HUES6 (cell line): ENCODE data around the gene PAN3.
"Not testable (repeated sequence)": the region's sequence is repeated elsewhere in the genome, so short reads cannot be mapped to it uniquely, and the experiment has no call there.

Experiments used
- H3K27ac ChIP-seq: 2 replicates; pipeline ENCODE4 v1.7.0; 2013; ENCODE audit warnings: low read depth, mild to moderate bottlenecking, low read length, inconsistent platforms
- H3K27me3 ChIP-seq: 2 replicates; pipeline ENCODE4 v1.6.1; 2013; ENCODE audit warnings: low read length; ENCODE audit not compliant: control insufficient read depth, insufficient read depth
- H3K36me3 ChIP-seq: 2 replicates; pipeline ENCODE4 v1.6.1; 2013; ENCODE audit warnings: low read length; ENCODE audit not compliant: control insufficient read depth, insufficient read depth
- H3K4me1 ChIP-seq: 2 replicates; pipeline ENCODE4 v1.6.1; 2013; ENCODE audit warnings: low read length; ENCODE audit not compliant: control insufficient read depth, insufficient read depth
- H3K4me3 ChIP-seq: 2 replicates; pipeline ENCODE4 v1.5.1; 2013; ENCODE audit warnings: low read depth, low read length
- H3K9ac ChIP-seq: one replicate; pipeline ENCODE4 v1.6.1; 2013; ENCODE audit warnings: mild to moderate bottlenecking, low read length
- H3K9me3 ChIP-seq: 2 replicates; pipeline ENCODE4 v1.6.1; 2013; ENCODE audit warnings: low read depth, low read length; ENCODE audit not compliant: control insufficient read depth, insufficient read depth

The PAN3 gene

GRCh38 chr13:28137596-28137995, 749 bp upstream of the PAN3 start:
- no peaks in the 10 kb centered on the region for H3K36me3 ChIP-seq
- peak overlapping the region; percentile 96 for H3K27ac ChIP-seq
- H3K4me3 ChIP-seq, result peak overlapping the region; percentile 96
- H3K4me1 ChIP-seq, result peaks cover 13% of the 10 kb centered on the region
- H3K9me3 ChIP-seq, result no peaks in the 10 kb centered on the region
- H3K9ac ChIP-seq, result peak overlapping the region; percentile 81
- no peaks in the 10 kb centered on the region for H3K27me3 ChIP-seq

- no peaks in the 10 kb centered on the region for H3K36me3 ChIP-seq
- H3K9ac ChIP-seq, result peak overlapping the region; percentile 91
- no peaks in the 10 kb centered on the region for H3K27me3 ChIP-seq
- peak overlapping the region; percentile 96 for H3K27ac ChIP-seq
- no peaks in the 10 kb centered on the region for H3K9me3 ChIP-seq
- peak overlapping the region; percentile 96 for H3K4me3 ChIP-seq
- H3K4me1 ChIP-seq, result peaks cover 20% of the 10 kb centered on the region
Observed at GRCh38 chr13:28138756-28139470, 568 bp downstream of the PAN3 start.

DNA sequence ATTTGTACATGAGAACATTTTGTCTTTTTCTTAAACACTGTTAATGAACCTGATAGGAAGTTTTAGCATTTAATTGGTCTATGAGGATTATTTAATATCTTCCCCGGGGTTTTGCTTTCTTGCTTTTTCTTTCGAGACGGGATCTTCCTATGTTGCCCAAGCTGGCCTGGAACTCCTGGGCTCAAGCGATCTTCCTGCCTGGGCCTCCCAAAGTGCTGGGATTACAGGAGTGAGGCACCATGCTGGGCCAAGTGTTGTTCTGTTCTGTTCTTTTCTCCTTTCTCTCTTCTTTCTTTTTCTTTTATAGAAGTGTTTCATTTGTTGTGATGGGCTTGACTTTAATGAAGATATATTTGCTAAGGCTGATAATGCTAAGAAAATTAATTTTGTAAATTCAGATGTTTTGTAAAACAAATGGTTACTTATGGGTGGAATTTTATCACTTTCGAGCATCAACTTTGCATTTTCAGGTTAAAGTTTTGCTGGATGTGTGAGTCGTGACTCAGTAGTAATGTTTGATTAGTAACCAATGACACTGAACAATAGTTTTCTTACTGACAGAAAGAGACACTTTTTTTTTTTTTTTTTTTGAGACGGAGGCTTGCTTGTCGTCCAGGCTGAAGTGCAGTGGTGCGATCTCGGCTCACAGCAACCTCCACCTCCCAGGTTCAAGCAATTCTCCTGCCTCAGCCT, 2.2 kb downstream of the PAN3 start:
- peak overlapping the region; percentile 87 for H3K9ac ChIP-seq
- H3K4me1 ChIP-seq, result peaks cover 20% of the 10 kb centered on the region
- H3K27me3 ChIP-seq, result no peaks in the 10 kb centered on the region
- no peaks in the 10 kb centered on the region for H3K36me3 ChIP-seq
- H3K9me3 ChIP-seq, result no peaks in the 10 kb centered on the region
- peak overlapping the region; percentile 96 for H3K4me3 ChIP-seq
- H3K27ac ChIP-seq, result peak overlapping the region; percentile 64; the same call in 1 of the 2 replicates

GRCh38 chr13:28141542-28141941, 3.2 kb downstream of the PAN3 start:
- Histone ChIP-seq H3K27ac (peak overlapping the region; percentile 42; the same call in 1 of the 2 replicates), H3K9ac (peak overlapping the region; percentile 66), H3K4me3 (peak overlapping the region; percentile 96), H3K4me1 (peaks cover 20% of the 10 kb centered on the region)
- not testable (repeated sequence) for H3K27me3 ChIP-seq, H3K36me3 ChIP-seq, H3K9me3 ChIP-seq

DNA sequence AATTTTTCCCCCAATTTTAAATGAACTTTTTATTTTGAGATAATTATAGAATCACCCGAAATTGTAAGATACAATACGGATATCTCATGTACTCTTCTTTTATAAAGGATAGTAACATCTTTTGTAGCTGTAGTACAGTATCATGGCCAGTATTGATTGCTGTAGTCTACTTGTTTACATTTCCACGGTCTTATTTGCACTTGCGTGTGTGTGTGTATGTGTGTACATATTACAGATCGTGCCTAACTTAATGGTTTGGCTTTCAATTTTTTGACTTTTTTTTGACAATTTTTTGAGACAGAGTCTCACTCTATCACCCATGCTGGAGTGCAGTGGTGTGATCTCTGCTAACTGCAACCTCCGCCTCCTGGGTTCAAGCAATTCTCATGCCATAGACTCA, 6.7 kb downstream of the PAN3 start:
- Histone ChIP-seq H3K9me3 (no peaks in the 10 kb centered on the region), H3K36me3 (peaks cover 6% of the 10 kb centered on the region; the same call in 1 of the 2 replicates), H3K27ac (no peak overlapping the region), H3K4me3 (no peak overlapping the region), H3K4me1 (peaks cover 20% of the 10 kb centered on the region), H3K9ac (no peak overlapping the region), H3K27me3 (no peaks in the 10 kb centered on the region)

DNA sequence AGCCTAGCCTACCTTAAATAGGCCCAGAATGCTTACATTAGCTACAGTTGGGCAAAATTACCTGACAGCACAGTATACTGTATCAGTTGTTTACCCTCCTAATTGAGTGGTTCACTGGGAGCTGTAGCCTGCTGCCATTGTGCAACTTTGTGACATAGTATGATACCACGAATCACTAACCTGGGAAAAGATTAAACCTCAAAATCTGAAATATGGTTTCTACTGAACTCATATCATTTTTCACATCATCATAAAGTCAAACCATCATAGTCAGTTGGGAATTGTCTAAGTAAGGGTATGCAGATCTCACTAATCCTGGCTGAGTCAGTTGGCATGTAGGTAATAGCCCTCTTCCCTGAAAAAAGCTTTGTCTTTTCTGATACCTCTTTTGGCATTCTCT, 9.2 kb downstream of the PAN3 start:
- Histone ChIP-seq H3K4me1 (peaks cover 12% of the 10 kb centered on the region), H3K27me3 (no peaks in the 10 kb centered on the region), H3K9ac (no peak overlapping the region), H3K27ac (no peak overlapping the region), H3K36me3 (peaks cover 6% of the 10 kb centered on the region; the same call in 1 of the 2 replicates), H3K4me3 (no peak overlapping the region), H3K9me3 (no peaks in the 10 kb centered on the region)

DNA sequence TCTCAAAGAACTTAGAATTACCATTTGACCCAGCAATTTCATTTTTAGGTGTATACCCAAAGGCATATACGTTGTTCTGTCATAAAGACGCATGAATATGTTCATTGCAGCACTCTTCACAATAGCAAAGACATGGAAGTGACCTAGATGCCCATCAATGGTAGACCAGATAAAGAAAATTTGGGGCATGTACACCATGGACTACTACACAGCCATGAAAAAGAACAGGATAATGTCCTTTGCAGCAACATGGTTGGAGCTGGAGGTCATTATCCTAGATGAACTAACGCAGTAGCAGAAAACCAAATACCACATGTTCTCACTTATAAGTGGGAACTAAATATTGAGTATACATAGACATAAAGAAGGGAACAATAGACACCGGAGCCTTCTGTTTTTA, 20.7 kb downstream of the PAN3 start:
- Histone ChIP-seq H3K27ac (no peak overlapping the region), H3K9me3 (peaks cover 23% of the 10 kb centered on the region), H3K27me3 (no peaks in the 10 kb centered on the region), H3K4me1 (peaks cover 20% of the 10 kb centered on the region), H3K9ac (no peak overlapping the region), H3K36me3 (no peaks in the 10 kb centered on the region), H3K4me3 (no peak overlapping the region)

GRCh38 chr13:28161370-28161769, 23.0 kb downstream of the PAN3 start:
- no peaks in the 10 kb centered on the region for H3K36me3 ChIP-seq
- no peaks in the 10 kb centered on the region for H3K27me3 ChIP-seq
- H3K4me3 ChIP-seq, result peak overlapping the region; percentile 39; the same call in 1 of the 2 replicates
- peaks cover 25% of the 10 kb centered on the region for H3K4me1 ChIP-seq
- H3K27ac ChIP-seq, result peak overlapping the region; percentile 59
- H3K9me3 ChIP-seq, result peaks cover 19% of the 10 kb centered on the region
- peak overlapping the region; percentile 60 for H3K9ac ChIP-seq

DNA sequence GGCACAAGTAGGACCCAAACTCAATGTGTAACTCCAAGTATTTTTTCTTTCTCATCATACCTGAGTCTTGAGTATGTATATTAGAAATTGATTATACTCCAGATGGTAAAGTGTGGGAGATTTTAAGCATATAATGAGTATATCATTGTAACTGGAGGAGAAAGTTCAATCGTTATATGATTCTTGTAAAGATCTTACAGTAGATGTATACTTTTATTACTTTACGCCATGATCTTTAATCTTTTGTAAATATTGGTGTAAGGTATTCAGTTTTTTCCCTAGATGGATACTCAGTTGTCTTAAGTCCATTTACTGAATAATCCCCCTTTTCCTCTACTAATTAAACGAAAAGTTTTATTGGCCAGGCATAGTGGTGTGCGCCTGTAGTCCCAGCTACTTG, 25.2 kb downstream of the PAN3 start:
- Histone ChIP-seq H3K4me3 (no peak overlapping the region), H3K9ac (no peak overlapping the region), H3K27me3 (no peaks in the 10 kb centered on the region), H3K4me1 (peaks cover 30% of the 10 kb centered on the region), H3K27ac (no peak overlapping the region), H3K9me3 (peaks cover 3% of the 10 kb centered on the region), H3K36me3 (no peaks in the 10 kb centered on the region)

DNA sequence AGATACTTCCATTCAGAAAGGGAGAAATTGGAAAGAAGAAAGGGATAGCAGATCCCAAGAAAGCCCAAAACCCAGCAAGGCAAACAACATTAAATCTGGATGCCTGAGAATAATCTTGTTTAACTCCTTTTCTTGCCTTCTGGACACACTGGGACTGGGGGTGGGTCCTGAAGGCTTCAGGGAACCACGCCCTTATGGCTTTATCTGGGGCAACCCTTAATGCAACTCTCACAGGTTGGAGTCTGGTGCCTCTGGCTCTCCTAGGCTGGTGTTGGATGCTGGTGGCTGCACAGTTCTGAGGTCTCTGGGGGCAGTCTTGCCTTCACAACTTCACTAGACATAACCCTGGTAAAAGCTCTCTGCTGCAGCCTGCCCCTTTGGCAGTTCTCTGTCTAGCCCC, 27.9 kb downstream of the PAN3 start:
- H3K4me3 ChIP-seq, result no peak overlapping the region
- H3K27ac ChIP-seq, result no peak overlapping the region
- peaks cover 19% of the 10 kb centered on the region for H3K4me1 ChIP-seq
- H3K36me3 ChIP-seq, result no peaks in the 10 kb centered on the region
- no peak overlapping the region for H3K9ac ChIP-seq
- H3K9me3 ChIP-seq, result no peaks in the 10 kb centered on the region
- H3K27me3 ChIP-seq, result no peaks in the 10 kb centered on the region

GRCh38 chr13:28171266-28171665, 32.9 kb downstream of the PAN3 start:
- Histone ChIP-seq H3K27ac (no peak overlapping the region), H3K4me1 (peaks cover 9% of the 10 kb centered on the region), H3K27me3 (no peaks in the 10 kb centered on the region), H3K4me3 (no peak overlapping the region), H3K9ac (no peak overlapping the region), H3K36me3 (peaks cover 13% of the 10 kb centered on the region), H3K9me3 (no peaks in the 10 kb centered on the region)
